C1 segment of cervical spinal cord (tissue), 14 donors: Measurements from ENCODE around the gene MYLK.

Source experiments
- DNase-seq, 14 donors: peaks; one replicate each; lab custom pipeline; 2025; lab: John Stamatoyannopoulos, UW

Gene MYLK

DNA sequence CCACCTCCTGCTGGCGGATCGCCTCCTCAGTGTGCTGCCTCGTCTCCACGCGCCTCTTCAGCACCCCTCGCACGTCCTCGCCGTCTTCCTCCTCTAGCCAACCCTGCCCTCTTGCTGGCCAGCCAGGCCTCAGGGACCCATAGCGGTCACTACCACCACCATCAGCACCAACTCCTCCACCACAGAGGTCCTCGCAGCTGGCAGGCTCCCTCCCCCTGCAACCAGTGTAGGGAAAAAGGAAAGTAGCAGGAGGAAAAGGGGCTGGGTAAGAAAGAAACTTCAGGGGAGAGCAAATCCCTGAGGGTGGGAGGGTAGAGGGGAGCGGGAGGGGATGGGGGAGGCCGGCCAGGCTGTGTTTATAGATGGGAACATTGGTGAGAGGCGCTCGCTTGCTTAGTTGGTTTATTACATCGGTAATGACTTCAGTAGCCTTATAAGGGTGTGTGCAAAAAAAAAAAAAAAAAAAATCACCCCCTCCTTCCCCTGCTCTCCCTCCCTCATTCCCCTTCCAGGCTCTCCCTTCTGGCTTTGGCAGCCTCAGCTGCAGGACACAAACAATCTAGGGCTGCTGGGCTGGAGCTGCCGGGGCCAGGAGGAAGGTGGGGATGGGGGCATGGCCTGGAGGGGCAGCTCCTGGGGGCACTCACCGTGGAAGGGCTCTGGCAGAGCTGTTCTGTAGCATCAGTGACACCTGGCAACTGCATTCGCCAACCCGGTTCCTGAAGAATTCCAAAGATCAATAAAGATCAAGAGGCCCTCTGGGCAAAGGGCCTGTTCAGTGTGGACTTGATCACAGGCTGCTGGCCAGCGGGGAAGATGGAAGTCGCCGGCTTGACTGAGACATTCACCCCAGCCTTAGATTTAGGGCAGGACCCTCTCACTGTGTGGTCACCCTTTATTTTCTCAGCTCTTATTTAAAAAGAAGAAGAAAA, 183.1 kb downstream of the MYLK start:
- peak in 3 of 14 donors; percentile 42 to 65 (median 53) for DNase-seq

DNA sequence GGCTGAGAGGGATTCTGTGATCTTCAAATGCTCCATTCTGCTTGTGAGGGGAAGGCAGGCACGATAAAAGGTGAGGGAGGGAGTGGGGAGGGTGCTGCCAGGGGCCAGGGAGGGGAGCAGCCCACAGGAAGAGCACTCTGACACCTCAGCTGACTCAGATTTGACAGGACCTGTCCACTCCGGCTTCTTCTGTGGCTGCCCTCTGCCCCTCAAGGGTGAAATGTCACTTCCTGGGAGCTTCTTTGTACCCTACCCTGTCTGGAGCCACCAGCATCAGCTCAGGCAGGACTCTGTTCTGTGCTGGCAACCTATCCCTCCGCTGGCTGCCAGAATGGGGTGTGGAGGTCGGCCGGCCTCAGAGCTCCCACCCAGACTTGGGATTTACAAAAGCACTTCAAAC, 185.3 kb downstream of the MYLK start:
- no peak for DNase-seq

DNA sequence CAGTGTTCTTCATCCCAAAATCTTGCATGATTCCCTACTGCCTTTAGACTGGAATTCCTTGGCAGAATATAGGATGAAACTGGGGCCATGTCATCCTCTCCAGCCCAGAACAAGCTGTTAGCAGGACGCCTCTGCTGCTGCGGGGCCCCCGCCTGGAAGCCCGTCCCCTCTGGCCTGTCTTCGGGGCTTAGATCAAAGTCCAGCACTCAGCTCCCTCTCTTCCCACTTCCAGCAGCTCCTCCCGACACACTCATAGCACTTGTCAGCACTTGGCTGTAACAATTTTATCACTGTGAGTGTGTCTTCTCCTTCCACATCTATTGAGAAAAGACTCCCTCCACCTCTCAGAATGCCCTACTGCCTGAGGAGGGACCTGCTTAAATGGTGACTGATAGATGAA, 187.3 kb downstream of the MYLK start:
- DNase-seq = no peak

DNA sequence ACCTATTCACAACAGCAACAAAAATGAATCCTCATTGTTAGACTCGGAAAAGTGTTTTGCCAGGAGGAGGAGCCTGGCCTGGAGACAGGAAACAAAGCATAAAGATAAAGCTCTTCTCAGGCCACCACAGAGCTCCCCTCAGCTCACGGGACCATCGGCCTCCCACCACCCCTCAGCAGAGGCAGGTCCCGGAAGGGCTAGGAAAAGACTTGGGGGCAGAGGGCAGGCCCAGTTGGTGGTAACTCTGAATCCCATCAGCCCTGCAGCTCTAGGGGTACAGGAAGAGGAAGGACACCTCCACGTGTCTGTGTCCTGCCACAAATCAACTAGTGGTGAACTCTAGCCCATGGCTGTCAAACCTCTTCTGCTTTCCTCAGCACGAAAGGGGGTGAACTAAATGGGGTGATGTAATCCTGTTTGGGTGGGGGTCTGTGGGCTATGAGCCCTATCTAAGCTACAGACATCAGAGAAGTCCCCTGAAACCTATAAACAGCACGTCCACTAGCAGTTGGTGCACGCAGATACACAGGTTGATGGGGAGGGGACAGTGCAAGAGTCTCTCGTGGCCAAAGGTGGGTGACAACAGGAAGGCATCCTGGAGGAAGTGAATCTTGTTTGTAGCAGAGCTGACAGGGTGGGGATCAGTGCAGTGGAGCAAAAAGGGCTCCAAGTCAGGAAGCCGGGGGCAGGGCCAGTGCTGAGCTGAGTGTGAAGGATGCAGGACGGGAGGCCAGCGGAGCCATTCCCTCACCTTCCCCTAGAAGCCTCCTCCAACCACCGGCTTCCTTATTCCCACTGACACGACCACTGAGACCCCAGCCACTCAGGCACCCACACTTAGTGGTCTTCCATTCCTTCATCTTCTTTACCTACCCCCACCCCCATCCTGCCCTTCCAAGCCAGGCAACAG, 188.1 kb downstream of the MYLK start:
- DNase-seq = no peak

DNA sequence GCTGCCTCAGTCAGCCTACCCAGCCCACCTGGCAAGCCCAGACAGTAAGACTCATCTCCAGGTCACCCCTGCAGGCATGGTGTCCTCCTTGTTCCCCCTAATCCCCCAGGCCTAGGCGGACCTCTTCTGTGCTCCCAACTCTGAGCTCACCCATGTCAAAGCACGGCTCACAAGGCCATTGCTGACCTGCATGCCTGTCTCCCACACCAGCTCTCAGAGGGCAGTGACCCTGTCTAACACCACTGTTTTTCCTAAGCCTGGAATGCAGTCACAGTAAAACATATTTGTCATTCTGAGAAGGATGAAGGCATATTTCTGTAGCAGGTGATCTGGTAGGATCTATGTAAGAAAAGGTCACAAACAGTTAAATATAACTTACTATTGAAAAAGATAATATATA, 189.0 kb downstream of the MYLK start:
- no peak for DNase-seq

DNA sequence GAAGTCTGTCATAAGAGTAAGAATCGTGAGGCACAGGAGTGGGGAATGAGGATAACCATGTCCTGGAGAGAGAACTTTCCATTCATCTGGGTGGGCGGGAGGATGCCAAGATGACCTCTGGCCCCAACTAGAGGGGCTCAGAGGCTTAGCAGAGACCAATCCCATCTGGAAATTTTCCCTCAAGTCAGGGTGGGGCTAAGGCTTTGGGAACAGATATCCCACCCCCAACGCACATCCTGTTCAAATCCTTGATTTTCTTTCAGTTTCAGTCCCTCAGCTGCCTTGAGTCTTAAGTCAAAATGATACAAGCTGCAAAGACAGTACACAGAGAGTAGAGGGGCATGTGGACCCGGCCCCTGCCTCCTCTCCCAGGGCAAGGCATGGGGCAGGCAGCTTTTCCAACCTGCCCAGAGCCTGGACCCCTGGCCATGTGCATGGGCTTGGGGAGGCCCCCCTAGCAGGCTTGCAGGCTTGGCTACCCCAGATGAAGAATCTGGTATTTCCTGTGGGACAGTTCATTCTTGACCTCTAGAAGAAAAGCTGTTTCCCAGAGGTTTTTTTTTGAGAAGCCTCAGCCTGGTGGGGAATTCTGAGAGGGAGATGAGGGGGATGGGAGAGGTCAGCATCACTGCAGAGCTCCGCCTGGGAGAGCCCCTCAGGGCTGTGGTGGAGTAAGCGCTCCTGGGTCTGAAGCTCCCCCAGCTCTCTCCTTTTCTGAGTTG, 189.6 kb downstream of the MYLK start:
- DNase-seq = no peak

DNA sequence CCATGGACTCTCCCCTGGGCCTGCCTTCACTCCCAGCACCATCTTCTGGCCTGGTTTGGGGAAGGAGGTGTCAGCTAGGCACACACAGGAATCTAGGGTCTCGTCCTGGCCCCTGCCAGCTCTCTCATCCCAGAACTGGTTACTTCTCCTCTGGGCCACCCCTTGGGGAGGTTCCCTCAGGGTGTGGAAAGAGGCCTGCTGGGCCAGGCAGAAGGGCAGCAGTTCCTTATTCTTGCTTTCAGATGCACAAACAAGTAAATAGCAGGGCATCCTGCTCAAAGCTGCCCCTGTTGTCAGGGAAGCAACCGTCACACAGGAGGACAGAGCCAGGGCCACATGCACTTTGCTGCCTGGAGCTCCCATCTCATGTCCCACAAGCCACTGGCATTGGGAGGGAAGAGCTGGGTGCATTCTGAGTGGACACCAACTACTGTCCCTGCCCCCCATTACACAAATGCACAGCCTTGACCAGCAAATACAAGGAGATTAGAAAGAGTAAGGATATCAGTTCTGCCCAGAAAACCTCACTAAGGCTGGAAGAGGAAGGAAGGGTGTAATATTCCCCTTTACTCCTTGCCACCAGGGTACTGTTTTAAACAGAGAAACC, 190.4 kb downstream of the MYLK start:
- DNase-seq = no peak

DNA sequence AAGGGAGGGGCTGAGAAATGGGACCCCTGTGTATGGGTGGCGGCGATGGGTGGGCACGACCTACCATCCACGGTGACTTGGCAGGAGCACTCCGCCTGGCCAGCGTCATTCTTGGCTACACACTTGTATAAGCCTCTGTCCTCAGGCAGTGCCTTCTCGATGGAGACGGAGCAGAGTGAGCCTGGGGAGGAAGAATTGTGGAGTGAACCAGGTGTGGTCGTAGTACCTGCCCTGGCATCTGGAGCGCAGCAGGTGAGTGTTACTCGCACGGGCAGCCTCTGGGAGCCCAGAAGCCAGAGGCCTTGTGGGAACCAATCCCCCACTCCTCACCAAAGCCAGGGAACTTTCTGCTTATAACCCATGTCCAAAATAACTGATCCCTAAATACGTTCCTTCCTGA, 191.5 kb downstream of the MYLK start:
- DNase-seq = no peak

DNA sequence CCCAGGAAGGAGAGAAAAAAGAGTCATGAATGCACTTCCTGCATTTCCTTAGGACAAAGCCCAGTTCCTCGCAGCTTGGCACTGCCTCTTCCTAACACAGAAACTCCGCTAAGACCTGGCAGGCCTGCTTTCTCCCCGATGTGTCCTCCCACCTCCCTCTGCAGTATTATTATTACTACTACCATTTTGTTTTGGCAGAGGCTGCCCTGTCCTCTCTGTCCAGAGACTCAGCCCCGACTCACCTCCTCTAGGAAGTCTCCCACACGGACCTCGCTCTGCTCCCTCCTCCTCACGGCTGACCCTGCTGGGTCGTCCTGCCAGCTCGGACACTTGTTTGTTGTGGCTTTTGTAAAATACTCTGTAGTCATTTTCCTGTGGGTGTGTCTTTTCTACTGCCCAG, 192.1 kb downstream of the MYLK start:
- DNase-seq = no peak

DNA sequence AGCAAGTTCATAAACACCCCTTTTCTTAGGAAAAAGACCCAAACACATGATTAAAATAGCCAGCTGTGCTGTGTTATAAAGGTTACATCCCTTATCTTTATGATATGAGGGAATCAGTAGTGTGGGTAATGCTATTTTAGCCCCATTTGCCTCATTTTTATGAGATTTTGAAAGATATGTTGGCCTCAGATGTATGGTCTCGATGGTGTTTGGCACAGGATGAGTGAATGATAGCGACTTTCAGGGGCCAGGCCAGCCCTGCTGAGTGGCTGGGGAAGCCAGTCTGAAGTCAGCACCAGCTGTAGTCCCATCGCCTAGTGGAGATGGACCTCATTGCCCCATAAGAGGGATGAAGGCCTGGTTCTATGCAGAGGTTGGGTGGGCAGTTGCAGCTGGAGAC, 194.3 kb downstream of the MYLK start:
- no peak for DNase-seq

DNA sequence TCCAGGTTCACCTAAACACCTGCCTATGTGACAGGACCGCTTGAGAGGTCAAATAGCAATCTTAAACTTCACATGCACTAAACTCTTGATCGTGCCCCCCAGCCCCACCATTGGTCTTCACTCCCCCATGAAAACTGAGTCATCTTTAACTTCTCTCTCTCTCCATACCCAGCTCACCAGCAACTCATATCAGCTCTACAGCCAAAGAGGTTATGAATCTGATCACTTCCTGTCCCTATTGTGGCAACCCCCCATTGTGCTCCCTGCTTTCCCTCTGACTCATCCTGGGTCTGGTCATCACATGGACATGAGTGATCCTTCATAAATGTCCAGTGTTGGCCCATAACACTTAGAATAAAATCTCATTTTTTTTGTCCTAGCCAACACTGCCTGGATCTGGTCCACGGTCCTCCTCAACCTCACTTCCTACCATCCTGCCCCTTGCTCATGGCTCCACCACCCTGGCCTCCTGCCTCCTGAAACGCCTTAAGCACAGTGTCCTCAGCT, 195.8 kb downstream of the MYLK start:
- DNase-seq = no peak

DNA sequence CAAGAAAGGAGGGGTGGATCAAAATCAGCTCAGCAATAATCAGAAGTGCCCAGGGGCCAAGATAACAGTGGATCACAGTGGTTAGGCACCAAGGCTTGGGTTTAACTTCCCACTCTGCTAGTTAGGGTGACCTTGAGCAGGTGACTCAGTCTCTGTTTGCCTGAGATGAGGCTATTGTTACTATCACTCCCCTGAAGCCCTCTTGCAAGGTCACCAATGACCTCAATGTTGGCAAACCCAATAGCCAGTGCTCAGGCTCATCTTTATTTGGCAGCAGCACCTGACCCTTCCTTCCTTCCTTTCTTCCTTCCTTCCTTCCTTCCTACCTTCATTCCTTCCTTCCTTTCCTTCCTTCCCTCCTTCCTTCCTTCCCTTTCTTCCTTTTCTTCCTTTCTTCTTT, 196.8 kb downstream of the MYLK start:
- DNase-seq = no peak

DNA sequence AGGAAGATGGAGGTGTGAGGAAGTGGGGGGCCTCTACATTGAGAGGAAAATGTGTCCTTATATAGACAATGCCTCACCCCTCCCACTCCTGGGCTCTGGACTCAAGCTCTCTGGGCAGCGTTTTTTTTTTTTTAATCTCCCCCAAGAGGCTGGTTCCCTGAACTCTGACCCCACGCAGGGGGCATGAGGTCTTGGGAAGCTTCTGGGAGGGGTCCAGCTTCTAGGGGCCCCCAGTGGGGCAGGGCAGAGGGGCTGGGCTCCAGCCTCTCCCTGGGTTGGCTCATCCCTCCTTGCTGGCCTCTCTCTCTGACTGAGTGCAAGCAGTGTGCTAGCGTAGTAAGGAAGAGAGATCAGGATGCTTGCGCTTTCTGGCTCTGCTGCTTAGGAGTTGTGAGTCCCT, 197.9 kb downstream of the MYLK start:
- no peak for DNase-seq

DNA sequence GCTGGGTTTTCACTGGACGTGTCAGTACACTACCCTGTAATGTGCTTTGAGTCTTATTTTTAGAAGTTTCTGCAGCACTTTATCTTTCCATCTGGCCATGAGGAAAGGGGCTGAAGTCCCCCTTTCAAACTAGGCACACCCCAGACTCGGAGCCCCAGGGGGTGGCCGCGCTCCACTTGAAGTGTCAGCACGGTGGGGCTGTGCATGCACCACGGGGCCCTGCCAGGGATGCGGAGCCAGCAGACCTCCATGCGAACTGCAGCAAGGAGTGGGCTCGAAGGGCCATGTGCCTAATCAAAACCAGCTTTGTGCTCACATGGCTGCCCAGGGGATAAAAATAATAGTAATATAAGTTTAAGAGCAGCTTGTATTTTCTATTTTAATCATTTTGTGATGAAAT, 198.4 kb downstream of the MYLK start:
- DNase-seq = no peak

DNA sequence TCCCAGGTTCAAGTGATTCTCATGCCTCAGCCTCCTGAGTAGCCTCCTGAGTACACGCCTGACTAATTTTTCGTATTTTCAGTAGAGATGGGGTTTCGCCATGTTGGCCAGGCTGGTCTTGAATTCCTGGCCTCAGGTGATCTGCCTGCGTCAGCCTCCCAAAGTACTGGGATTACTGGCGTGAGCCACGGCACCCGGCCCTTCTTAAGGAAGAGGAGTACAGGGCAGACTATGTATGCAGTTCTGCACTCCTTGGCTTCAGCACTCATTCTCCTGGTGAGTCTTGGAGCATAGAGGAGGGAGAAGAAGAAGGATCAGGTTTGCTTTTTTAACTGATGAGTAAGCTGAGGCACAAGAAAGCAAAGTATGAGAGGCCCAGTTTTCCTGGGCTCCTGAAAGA, 199.5 kb downstream of the MYLK start:
- no peak for DNase-seq

DNA sequence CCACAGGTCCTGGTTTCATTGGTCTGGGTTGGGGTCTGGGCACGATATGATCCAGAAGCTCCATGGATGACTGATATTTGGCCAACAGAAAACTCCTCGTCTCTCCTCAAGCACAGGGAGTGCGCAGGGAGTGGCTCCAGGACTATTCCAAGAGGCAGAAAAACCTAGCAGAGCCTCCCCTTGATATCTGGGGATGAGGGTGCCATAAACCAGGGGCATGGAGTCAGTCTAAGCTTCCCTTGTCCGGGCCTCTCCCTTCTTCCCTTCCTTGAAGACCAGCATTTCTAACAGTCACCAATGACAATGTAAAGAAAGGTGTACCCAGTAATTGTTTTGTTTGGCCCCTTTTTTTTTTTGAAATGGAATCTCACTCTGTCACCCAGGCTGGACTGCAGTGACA, 199.9 kb downstream of the MYLK start:
- no peak for DNase-seq

DNA sequence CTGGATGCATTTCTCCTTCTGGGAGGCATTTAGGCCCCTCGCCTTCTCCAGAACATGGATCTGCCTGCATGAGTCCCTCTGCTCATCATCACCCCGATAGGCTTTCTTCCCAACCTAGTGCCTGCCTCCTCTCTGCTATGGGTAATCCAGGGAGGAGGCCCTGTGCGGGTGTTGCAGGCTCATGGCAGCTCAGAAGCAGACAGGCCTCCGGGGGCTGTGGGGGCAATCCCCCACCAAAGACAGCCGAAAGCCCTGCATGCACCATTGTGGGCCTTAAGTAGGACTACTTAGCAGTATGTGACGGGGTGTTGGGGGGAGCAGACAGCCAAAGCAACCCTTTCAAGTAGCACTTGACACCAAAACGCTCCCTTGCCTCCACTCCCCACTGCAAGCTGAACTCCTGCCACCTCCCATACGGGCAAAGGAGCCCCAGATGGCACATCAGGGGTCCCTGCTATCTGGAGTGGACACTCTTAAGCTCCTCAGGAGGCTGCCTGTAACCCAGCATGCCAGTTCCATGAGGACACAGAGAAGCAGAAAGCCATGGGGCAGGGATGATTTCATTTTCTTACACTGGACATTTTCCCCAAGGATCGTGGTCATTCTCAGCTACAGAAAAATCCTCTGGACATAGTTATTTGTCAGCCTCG, 200.5 kb downstream of the MYLK start:
- no peak for DNase-seq

DNA sequence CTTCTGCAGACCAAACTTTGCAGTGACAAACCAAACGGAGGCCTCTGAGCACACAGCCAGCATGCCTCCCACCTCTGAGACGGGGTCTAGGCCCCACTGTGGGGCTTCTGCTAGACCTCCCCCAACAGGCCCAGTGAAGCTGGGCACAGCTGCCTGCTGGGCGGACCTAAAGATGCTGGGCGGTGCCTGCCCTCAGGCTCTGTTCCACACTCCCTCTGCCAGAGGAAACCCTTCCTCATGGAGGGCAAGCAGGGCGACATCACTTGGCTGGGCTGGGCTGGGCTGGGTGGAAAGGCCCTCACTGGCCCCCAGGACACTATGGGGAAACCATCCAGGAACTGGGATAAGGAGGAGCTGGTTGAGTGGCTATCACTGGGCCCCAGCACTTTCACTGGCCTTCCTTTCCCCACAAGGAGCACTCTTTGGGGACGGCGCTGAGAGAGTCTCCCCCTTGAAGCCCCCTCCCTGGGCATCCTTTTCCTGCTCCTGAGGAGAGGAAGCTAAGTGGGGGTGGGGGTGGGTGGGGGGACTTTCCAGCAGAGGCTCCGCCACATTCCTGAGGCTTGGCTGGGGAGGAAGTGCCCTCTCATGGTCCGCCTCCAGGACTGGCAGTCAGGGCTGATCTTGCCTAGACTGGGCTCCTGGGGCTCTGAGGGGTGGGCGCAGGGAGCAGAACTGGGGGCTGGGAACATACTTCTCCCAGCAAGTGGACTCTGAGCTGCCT, 201.2 kb downstream of the MYLK start:
- DNase-seq = no peak

DNA sequence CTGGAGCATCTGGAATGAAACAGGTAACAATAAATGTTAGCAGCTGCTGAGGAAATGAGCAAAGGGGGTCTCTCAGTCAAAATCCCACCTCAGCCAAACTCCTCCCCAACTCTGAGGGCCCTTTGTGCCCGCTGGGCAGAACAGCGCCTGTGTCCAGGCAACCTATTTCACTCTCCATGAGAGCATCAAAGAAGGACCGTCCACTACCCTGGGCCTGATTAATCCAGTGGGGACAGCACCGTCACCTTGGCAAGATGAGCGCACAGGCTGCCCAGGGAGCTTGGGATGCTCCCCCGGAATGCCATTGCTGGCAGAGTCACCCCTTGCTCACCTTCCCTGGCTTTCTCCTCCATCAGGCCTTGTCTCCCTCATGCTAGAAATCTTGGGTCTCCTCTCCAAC, 201.8 kb downstream of the MYLK start:
- DNase-seq = no peak

DNA sequence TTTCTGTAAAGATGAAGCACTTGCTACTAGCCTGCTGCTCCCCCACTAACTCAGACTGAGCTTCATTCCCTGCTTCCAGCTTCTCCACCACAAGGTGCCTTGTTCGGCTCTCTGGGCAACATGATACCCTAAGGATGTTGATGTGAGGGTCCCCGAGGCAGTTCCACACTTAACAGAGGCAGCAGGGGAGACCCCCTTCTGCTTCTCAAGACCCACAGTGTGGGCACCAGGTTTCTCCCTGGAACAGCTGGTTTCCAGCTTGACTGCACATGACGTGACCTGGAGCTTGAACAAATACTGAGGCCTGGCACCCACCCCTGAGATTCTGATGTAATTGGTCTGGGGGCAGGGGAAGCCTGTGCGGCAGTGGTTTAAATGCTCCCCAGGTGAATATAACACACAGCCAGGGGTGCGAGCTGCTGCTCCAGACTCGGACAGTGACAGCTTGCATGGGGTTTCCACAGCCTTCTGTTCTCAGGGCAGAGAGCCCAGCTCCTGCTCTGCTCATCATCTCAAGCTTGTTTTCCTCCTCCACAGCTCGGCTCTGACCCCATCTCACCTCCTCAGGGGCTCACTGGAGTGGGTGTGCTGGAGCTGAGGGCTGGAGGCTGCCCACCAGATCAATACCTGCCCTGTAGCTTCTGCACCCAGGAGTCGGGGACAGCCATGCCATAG, 204.3 kb downstream of the MYLK start:
- no peak for DNase-seq
